ENCODE results near the gene RFX4.
"Not testable (repeated sequence)": the region's sequence is repeated elsewhere in the genome, so short reads cannot be mapped to it uniquely, and the experiment has no call there.

Gene RFX4

DNA sequence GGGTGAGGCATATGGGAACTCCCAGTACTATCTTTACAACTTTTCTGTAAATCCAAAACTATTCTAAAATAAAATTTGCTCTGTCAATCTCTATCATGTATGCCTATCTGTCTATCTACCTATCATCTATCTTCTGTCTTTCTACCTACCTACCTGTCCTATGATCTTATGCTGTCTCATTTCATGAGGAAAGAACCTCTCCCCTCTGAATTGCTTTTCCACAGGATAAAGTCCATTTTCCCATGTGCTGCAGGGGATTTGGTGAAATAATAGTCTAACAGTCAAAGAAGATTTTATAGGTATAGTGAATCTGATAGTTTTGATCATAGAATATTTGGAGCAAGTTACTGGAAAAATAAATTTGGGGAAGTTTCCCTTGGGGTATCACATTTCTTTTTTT lies 104.9 kb downstream of the RFX4 start:
- Histone ChIP-seq H3K4me3 (replicated peaks; ENCODE audit: insufficient read depth, low read length) (no peak overlapping the region), H3K27ac (replicated peaks) (no peak overlapping the region), H3K27me3 (ENCODE audit: insufficient read depth, poor library complexity, severe bottlenecking) (peaks cover 2% of the 10 kb centered on the region)
- TF ChIP-seq REST (IDR thresholded peaks at IDR 0.05; ENCODE audit: insufficient replicate concordance, low read depth) (no peak), POLR2AphosphoS5 (IDR thresholded peaks at IDR 0.05; ENCODE audit: low read depth) (no peak), GABPA (IDR thresholded peaks at IDR 0.05; ENCODE audit: low read depth) (no peak), SPI1 (IDR thresholded peaks at IDR 0.05; ENCODE audit: borderline replicate concordance, low read depth) (no peak)
- TF ChIP-seq, protein P1, sequence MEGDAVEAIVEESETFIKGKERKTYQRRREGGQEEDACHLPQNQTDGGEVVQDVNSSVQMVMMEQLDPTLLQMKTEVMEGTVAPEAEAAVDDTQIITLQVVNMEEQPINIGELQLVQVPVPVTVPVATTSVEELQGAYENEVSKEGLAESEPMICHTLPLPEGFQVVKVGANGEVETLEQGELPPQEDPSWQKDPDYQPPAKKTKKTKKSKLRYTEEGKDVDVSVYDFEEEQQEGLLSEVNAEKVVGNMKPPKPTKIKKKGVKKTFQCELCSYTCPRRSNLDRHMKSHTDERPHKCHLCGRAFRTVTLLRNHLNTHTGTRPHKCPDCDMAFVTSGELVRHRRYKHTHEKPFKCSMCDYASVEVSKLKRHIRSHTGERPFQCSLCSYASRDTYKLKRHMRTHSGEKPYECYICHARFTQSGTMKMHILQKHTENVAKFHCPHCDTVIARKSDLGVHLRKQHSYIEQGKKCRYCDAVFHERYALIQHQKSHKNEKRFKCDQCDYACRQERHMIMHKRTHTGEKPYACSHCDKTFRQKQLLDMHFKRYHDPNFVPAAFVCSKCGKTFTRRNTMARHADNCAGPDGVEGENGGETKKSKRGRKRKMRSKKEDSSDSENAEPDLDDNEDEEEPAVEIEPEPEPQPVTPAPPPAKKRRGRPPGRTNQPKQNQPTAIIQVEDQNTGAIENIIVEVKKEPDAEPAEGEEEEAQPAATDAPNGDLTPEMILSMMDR (IDR thresholded peaks at IDR 0.05; ENCODE audit: insufficient read depth, low read length) = no peak
- DNase-seq (ENCODE audit: low read depth in 1 of 2, low spot score in 1 of 2) = no peak

GRCh38 chr12:106690569-106691305 lies 107.9 kb downstream of the RFX4 start:
- TF ChIP-seq GABPA (IDR thresholded peaks at IDR 0.05; ENCODE audit: low read depth) = no peak
- no peak for TF ChIP-seq POLR2AphosphoS5 (IDR thresholded peaks at IDR 0.05; ENCODE audit: low read depth)
- TF ChIP-seq, protein P1 (IDR thresholded peaks at IDR 0.05; ENCODE audit: insufficient read depth, low read length) = no peak
- TF ChIP-seq REST (IDR thresholded peaks at IDR 0.05; ENCODE audit: insufficient replicate concordance, low read depth) = no peak
- TF ChIP-seq SPI1 (IDR thresholded peaks at IDR 0.05; ENCODE audit: borderline replicate concordance, low read depth) = no peak
- DNase-seq (ENCODE audit: low read depth in 1 of 2, low spot score in 1 of 2) = no peak
- Histone ChIP-seq H3K27ac (replicated peaks) (no peak overlapping the region), H3K27me3 (ENCODE audit: insufficient read depth, poor library complexity, severe bottlenecking) (peaks cover 2% of the 10 kb centered on the region), H3K4me3 (replicated peaks; ENCODE audit: insufficient read depth, low read length) (no peak overlapping the region)

GRCh38 chr12:106692033-106692432 lies 109.2 kb downstream of the RFX4 start:
- not testable (repeated sequence) for H3K4me3 ChIP-seq (replicated peaks; ENCODE audit: insufficient read depth, low read length); H3K27me3 ChIP-seq (ENCODE audit: insufficient read depth, poor library complexity, severe bottlenecking); DNase-seq (ENCODE audit: low read depth in 1 of 2, low spot score in 1 of 2); H3K27ac ChIP-seq (replicated peaks)

DNA sequence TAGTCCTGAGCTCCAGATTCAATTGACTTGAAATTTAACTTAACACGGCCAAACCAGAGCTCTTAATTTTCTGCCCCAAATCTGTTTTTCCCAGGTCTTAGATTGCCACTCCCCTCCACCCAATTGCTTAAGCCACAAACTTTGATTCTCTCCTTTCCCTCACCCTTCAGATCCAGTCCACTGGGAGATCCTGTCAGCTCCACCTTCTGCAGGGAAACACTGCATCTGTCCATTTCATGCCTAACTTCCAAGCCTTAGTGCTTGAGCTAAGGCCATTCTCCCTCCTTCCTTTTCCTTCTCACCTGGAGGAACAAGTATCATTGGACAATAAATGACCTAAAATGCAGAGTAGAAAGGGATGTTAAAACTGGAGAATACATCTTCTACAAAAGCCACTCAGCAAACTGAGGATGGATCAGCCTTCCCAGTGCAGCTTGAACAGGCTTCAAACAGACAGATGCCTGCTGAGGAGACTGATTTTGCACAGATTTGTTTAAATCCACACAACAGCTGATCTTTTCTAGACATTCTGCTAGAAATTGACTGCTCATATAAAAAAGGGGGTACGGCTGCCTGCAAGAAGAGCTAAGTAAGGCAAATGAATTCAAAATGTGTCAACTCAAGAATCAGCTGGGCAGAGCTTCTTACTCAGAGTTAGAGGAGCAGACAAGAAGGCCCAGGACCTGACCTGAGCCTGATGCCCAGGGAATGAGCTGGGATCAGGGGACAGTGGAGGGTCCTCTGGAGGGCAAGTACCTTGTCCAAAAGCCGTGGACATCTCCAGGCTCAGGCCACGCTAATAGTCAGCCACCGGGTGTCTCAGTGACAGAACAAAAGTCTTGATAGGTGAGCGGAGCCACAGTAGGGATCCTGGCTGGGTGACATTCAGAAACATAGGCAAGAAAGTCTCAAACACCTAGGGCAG lies 110.4 kb downstream of the RFX4 start:
- TF ChIP-seq GABPA (IDR thresholded peaks at IDR 0.05; ENCODE audit: low read depth) (no peak), SPI1 (IDR thresholded peaks at IDR 0.05; ENCODE audit: borderline replicate concordance, low read depth) (no peak), POLR2AphosphoS5 (IDR thresholded peaks at IDR 0.05; ENCODE audit: low read depth) (no peak), REST (IDR thresholded peaks at IDR 0.05; ENCODE audit: insufficient replicate concordance, low read depth) (no peak)
- TF ChIP-seq, protein P1 (IDR thresholded peaks at IDR 0.05; ENCODE audit: insufficient read depth, low read length) = no peak
- DNase-seq (ENCODE audit: low read depth in 1 of 2, low spot score in 1 of 2) = no peak
- Histone ChIP-seq H3K27me3 (ENCODE audit: insufficient read depth, poor library complexity, severe bottlenecking) (peaks cover 2% of the 10 kb centered on the region), H3K27ac (replicated peaks) (no peak overlapping the region), H3K4me3 (replicated peaks; ENCODE audit: insufficient read depth, low read length) (no peak overlapping the region)

All from HL-60 (cell line).